Measurements from ENCODE around the gene PDP2.

Gene PDP2

GRCh38 chr16:66891360-66891759 is 11.0 kb downstream of the PDP2 start:
- no peak overlapping the region for H3K27ac ChIP-seq (ENCODE audit: low read depth, low read length, poor library complexity, severe bottlenecking)
- H3K9ac ChIP-seq (ENCODE audit: low read length): no peak overlapping the region
- H3K4me1 ChIP-seq (ENCODE audit: insufficient read depth, low read length, severe bottlenecking): no peaks in the 10 kb centered on the region
- no peaks in the 10 kb centered on the region for H3K79me2 ChIP-seq (ENCODE audit: insufficient read depth, low read length)
- H2AFZ ChIP-seq (ENCODE audit: low read length): no peak overlapping the region
- H3K27me3 ChIP-seq (ENCODE audit: insufficient read depth, low read length): no peaks in the 10 kb centered on the region
- H3K4me2 ChIP-seq (ENCODE audit: low read length): no peak overlapping the region
- H3K4me3 ChIP-seq (ENCODE audit: low read depth, low read length, poor library complexity, severe bottlenecking): no peak overlapping the region
- no peaks in the 10 kb centered on the region for H3K9me3 ChIP-seq (ENCODE audit: low read length)
- no peaks in the 10 kb centered on the region for H3F3A ChIP-seq (ENCODE audit: insufficient read depth, low read length)
- TF ChIP-seq CTCF (IDR thresholded peaks at IDR 0.05; ENCODE audit: low read length) (no peak), EZH2 (IDR thresholded peaks at IDR 0.05; ENCODE audit: borderline replicate concordance, low read length) (no peak)
- no peaks in the 10 kb centered on the region for H4K20me1 ChIP-seq (ENCODE audit: insufficient read depth, low read length)
- H3K9me2 ChIP-seq (ENCODE audit: low read depth, low read length): no peaks in the 10 kb centered on the region
- H3K36me3 ChIP-seq (ENCODE audit: insufficient read depth, low read length): peaks cover 10% of the 10 kb centered on the region

GRCh38 chr16:66891797-66892196 is 11.5 kb downstream of the PDP2 start:
- H3F3A ChIP-seq (ENCODE audit: insufficient read depth, low read length): no peaks in the 10 kb centered on the region

GRCh38 chr16:66894055-66894454 is 13.7 kb downstream of the PDP2 start:
- no peak overlapping the region for H3K4me2 ChIP-seq (ENCODE audit: low read length)
- no peaks in the 10 kb centered on the region for H3K9me3 ChIP-seq (ENCODE audit: low read length)
- TF ChIP-seq CTCF (IDR thresholded peaks at IDR 0.05; ENCODE audit: low read length) (no peak), EZH2 (IDR thresholded peaks at IDR 0.05; ENCODE audit: borderline replicate concordance, low read length) (no peak)
- H3K4me1 ChIP-seq (ENCODE audit: insufficient read depth, low read length, severe bottlenecking): no peaks in the 10 kb centered on the region
- no peaks in the 10 kb centered on the region for H3F3A ChIP-seq (ENCODE audit: insufficient read depth, low read length)
- H3K9me2 ChIP-seq (ENCODE audit: low read depth, low read length): no peaks in the 10 kb centered on the region
- H3K36me3 ChIP-seq (ENCODE audit: insufficient read depth, low read length): no peaks in the 10 kb centered on the region
- no peaks in the 10 kb centered on the region for H3K79me2 ChIP-seq (ENCODE audit: insufficient read depth, low read length)
- no peaks in the 10 kb centered on the region for H4K20me1 ChIP-seq (ENCODE audit: insufficient read depth, low read length)
- H3K4me3 ChIP-seq (ENCODE audit: low read depth, low read length, poor library complexity, severe bottlenecking): no peak overlapping the region
- no peak overlapping the region for H2AFZ ChIP-seq (ENCODE audit: low read length)
- no peak overlapping the region for H3K27ac ChIP-seq (ENCODE audit: low read depth, low read length, poor library complexity, severe bottlenecking)
- H3K27me3 ChIP-seq (ENCODE audit: insufficient read depth, low read length): no peaks in the 10 kb centered on the region
- H3K9ac ChIP-seq (ENCODE audit: low read length): no peak overlapping the region

More at GRCh38 chr16:66891797-66892196, 11.5 kb downstream of the PDP2 start:
- Histone ChIP-seq H3K27ac (ENCODE audit: low read depth, low read length, poor library complexity, severe bottlenecking) (no peak overlapping the region), H3K4me3 (ENCODE audit: low read depth, low read length, poor library complexity, severe bottlenecking) (no peak overlapping the region), H3K4me2 (ENCODE audit: low read length) (no peak overlapping the region), H3K9me3 (ENCODE audit: low read length) (no peaks in the 10 kb centered on the region), H4K20me1 (ENCODE audit: insufficient read depth, low read length) (no peaks in the 10 kb centered on the region), H2AFZ (ENCODE audit: low read length) (no peak overlapping the region), H3K4me1 (ENCODE audit: insufficient read depth, low read length, severe bottlenecking) (no peaks in the 10 kb centered on the region), H3K79me2 (ENCODE audit: insufficient read depth, low read length) (no peaks in the 10 kb centered on the region), H3K27me3 (ENCODE audit: insufficient read depth, low read length) (no peaks in the 10 kb centered on the region), H3K36me3 (ENCODE audit: insufficient read depth, low read length) (peaks cover 6% of the 10 kb centered on the region), H3K9me2 (ENCODE audit: low read depth, low read length) (no peaks in the 10 kb centered on the region), H3K9ac (ENCODE audit: low read length) (no peak overlapping the region)
- TF ChIP-seq EZH2 (IDR thresholded peaks at IDR 0.05; ENCODE audit: borderline replicate concordance, low read length): no peak
- TF ChIP-seq CTCF (IDR thresholded peaks at IDR 0.05; ENCODE audit: low read length): no peak

Measured in OCI-LY1 (cell line).